ENCODE measurements around the gene ZNF506. TPM values are rescaled to one million over a fixed set of nuclear protein-coding genes. Genes with fewer than 3 reads are reported as not detected.
A peak's percentile ranks its signal among the peaks of the same experiment; 100 is the strongest.

Gene ZNF506
- total and polyA plus RNA-seq, 2 experiments from 2014 or later: 26.0 to 42.1 TPM

DNA sequence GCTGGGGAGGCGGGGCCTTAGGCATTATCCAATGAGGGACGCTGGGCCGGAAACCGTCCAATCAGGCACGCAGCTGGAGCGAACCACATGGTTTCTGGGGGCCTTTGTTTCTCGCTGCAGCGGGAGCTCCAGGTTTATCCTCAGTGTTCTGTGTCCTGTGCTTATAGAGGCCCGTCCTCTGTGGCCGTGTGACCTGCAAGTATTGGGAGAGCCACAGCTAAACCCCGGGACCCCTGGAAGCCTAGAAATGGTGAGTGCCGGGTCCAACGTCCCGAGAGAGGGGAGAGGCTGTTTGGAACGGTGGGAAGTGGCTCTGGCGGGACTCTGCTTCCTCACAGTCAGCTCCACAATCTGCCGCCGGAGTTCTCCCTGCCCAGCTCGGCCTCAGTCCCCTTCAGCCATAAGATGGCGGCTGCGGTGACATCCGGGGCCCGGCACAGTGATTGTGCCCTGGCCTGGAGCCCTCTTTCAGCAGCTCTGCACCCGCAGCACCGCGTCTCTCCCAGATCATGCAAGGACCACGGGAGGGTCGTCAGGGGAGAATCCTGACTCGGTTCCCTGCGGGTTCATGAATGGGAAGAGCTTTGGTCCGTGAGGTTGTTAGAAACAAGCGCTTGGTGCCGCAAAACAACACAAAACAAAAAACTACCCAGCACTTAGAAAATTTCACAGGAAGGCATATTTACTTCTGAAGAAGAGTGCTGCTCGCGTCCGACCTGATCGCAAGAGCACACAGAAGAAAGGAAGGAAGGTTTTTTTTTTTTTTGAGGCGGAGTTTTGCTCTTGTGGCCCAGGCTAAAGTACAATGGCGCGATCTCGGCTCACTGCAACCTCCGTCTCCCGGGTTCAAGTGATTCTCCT is 44.4 kb upstream of the ZNF506 start, which contains the start of gene ZNF253:
Gene ZNF253, plus strand, starts transcription at position 133 of the 861 bp plus-strand sequence. Its CDS starts 115 bp downstream, at position 248.
- Mint-ChIP-seq H3K27me3 (ENCODE audit: insufficient read depth, low read depth, poor library complexity) (peaks cover 7% of the 10 kb centered on the region), H3K27ac (peak within 1 kb of the TSS; percentile 100), H3K4me1 (peaks cover 21% of the 10 kb centered on the region), H3K36me3 (ENCODE audit: low read depth) (peaks cover 27% of the 10 kb centered on the region), H3K4me3 (peak within 1 kb of the TSS; percentile 97), H3K9me3 (peaks cover 3% of the 10 kb centered on the region; the same call in 2 of the 3 replicates)
- Histone ChIP-seq H3K27me3 (ENCODE audit: insufficient read depth) (no peaks in the 10 kb centered on the region), H3K4me3 (peak within 1 kb of the TSS; percentile 78), H3K4me1 (ENCODE audit: insufficient read depth) (peaks cover 29% of the 10 kb centered on the region), H3K9me2 (ENCODE audit: insufficient read depth) (no peaks in the 10 kb centered on the region), H3K79me2 (replicated peaks; ENCODE audit: insufficient read depth) (peaks cover 50% of the 10 kb centered on the region), H3K4me2 (peak within 1 kb of the TSS; percentile 81), H2AFZ (no peak within 1 kb of the TSS), H3F3A (replicated peaks; ENCODE audit: low read depth) (no peaks in the 10 kb centered on the region), H4K20me1 (replicated peaks; ENCODE audit: insufficient read depth) (peaks cover 36% of the 10 kb centered on the region), H3K27ac (ENCODE audit: low read depth) (peak within 1 kb of the TSS; percentile 98), H3K36me3 (ENCODE audit: insufficient read depth) (no peaks in the 10 kb centered on the region; the same call in 1 of the 2 replicates)
- 0 out of 2 replicates have a peak, but pooled peaks have one; percentile 4 for TF ChIP-seq CREB1 (CRISPR knock-in tag; IDR thresholded peaks at IDR 0.05; ENCODE audit: low read depth)
- TF ChIP-seq POLR2AphosphoS5 (IDR thresholded peaks at IDR 0.05; ENCODE audit: low read depth): peak; percentile 99
- TF ChIP-seq STAT1 (IDR thresholded peaks at IDR 0.05; ENCODE audit: unreplicated experiment): no peak
- peak; percentile 69; the same call in 1 of the 2 replicates for TF ChIP-seq ETS1 (IDR thresholded peaks at IDR 0.05)
- peak; percentile 100 for DNase-seq (ENCODE audit: low spot score)
- ATAC-seq: peak; percentile 81

DNA sequence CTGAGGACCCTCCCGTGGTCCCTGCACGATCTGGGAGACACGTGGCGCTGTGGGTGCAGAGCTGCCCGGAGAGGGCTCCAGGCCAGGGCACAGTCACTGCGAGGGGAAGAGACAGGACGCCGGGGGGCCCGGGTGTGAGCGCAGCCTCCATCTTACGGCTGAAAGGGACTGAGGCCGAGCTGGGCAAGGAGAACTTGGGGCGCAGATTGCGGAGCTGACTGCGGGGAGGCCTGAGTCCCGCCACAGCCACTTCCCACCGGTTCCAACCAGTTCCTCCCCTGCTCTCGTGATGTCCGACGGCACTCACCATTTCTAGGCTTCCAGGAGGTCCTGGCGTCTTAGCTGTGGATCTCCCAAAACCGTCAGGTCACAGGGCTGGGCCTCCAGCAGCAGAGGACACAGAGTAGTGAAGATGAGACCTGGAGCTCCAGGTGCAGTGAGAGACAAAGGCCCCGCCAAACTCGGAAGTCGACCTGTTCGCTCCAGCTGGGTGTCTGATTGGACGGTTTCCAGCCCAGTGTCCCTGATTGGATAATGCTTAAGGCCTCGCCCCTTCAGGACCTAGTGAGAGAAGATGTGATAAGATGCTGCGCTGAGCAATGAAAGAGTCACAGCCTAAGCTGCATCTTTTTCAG is 39.3 kb upstream of the ZNF506 start:
- Mint-ChIP-seq H3K4me1 (peaks cover 8% of the 10 kb centered on the region; the same call in 2 of the 3 replicates), H3K27me3 (ENCODE audit: insufficient read depth, low read depth, poor library complexity) (peaks cover 5% of the 10 kb centered on the region), H3K27ac (peak overlapping the region; percentile 99), H3K4me3 (peak overlapping the region; percentile 96), H3K9me3 (no peaks in the 10 kb centered on the region; the same call in 2 of the 3 replicates), H3K36me3 (ENCODE audit: low read depth) (peaks cover 38% of the 10 kb centered on the region)
- Histone ChIP-seq H3K4me3 (peak overlapping the region; percentile 78), H2AFZ (no peak overlapping the region), H3K4me2 (peak overlapping the region; percentile 85), H3K27ac (ENCODE audit: low read depth) (peak overlapping the region; percentile 64; the same call in 1 of the 2 replicates), H3K4me1 (ENCODE audit: insufficient read depth) (no peaks in the 10 kb centered on the region), H3K27me3 (ENCODE audit: insufficient read depth) (no peaks in the 10 kb centered on the region), H4K20me1 (replicated peaks; ENCODE audit: insufficient read depth) (peaks cover 13% of the 10 kb centered on the region), H3K36me3 (ENCODE audit: insufficient read depth) (peaks cover 4% of the 10 kb centered on the region; the same call in 1 of the 2 replicates), H3K79me2 (replicated peaks; ENCODE audit: insufficient read depth) (peaks cover 41% of the 10 kb centered on the region), H3K9me2 (ENCODE audit: insufficient read depth) (no peaks in the 10 kb centered on the region), H3F3A (replicated peaks; ENCODE audit: low read depth) (no peaks in the 10 kb centered on the region)
- ATAC-seq: peak; percentile 85
- TF ChIP-seq POLR2AphosphoS5 (IDR thresholded peaks at IDR 0.05; ENCODE audit: low read depth) (peak; percentile 96), EZH2phosphoT487 (IDR thresholded peaks at IDR 0.05; ENCODE audit: unreplicated experiment) (no peak)
- peak; percentile 97 for DNase-seq (ENCODE audit: low spot score)

GRCh38 chr19:19858751-19859150 is 37.2 kb upstream of the ZNF506 start:
- Histone ChIP-seq H3K27me3 (ENCODE audit: insufficient read depth) (no peaks in the 10 kb centered on the region), H3K4me2 (no peak overlapping the region), H3K9me2 (ENCODE audit: insufficient read depth) (no peaks in the 10 kb centered on the region), H4K20me1 (replicated peaks; ENCODE audit: insufficient read depth) (peaks cover 13% of the 10 kb centered on the region), H3K36me3 (ENCODE audit: insufficient read depth) (peaks cover 4% of the 10 kb centered on the region; the same call in 1 of the 2 replicates), H3K27ac (ENCODE audit: low read depth) (no peak overlapping the region), H3F3A (replicated peaks; ENCODE audit: low read depth) (no peaks in the 10 kb centered on the region), H3K79me2 (replicated peaks; ENCODE audit: insufficient read depth) (peaks cover 52% of the 10 kb centered on the region), H3K4me3 (no peak overlapping the region), H2AFZ (no peak overlapping the region), H3K4me1 (ENCODE audit: insufficient read depth) (no peaks in the 10 kb centered on the region)
- DNase-seq (ENCODE audit: low spot score) (no peak), ATAC-seq (no peak)
- Mint-ChIP-seq H3K4me3 (peak overlapping the region; percentile 96; the same call in 1 of the 3 replicates), H3K27me3 (ENCODE audit: insufficient read depth, low read depth, poor library complexity) (no peaks in the 10 kb centered on the region), H3K9me3 (no peaks in the 10 kb centered on the region; the same call in 2 of the 3 replicates), H3K4me1 (peaks cover 8% of the 10 kb centered on the region; the same call in 2 of the 3 replicates), H3K36me3 (ENCODE audit: low read depth) (peaks cover 41% of the 10 kb centered on the region), H3K27ac (no peak overlapping the region)
- TF ChIP-seq CTCF (conservative IDR thresholded peaks at IDR 0.05; ENCODE audit: low read depth in 2 of 2) (no peak), NANOG (IDR thresholded peaks at IDR 0.05; ENCODE audit: borderline replicate concordance) (no peak), REST (IDR thresholded peaks at IDR 0.05; ENCODE audit: unreplicated experiment) (no peak), ETS1 (IDR thresholded peaks at IDR 0.05) (no peak)

All from GM23338 (cell line).